Activated CD8-positive, alpha-beta T cell treated with anti-CD3 and anti-CD28 coated beads for 36 hours (primary cell): ENCODE data around the gene TAT. TPM values are rescaled to one million over a fixed set of nuclear protein-coding genes. Genes with fewer than 3 reads are reported as not detected.

Experiments used
- ATAC-seq: fragments of 200-7000 bp; cut with Tn5 transposase; one replicate; pipeline ENCODE4 v1.10.0; 2021; ENCODE audit warnings: mild to moderate bottlenecking, moderate library complexity
- CTCF ChIA-PET: fragments of 350-600 bp; sonication (Branson Sonifier 250); formaldehyde crosslinking; loops from one replicate; lab custom pipeline; 2021; ENCODE audit warnings: antibody characterized with exemption; lab: Charles Lee
- POLR2A ChIA-PET: fragments of 350-600 bp; sonication (Branson Sonifier 250); formaldehyde crosslinking; loops from one replicate; lab custom pipeline; 2021; ENCODE audit warnings: antibody characterized with exemption; lab: Charles Lee
- DNase-seq: peaks from one replicate; pipeline ENCODE4 v3.0.0-alpha.2; 2020
- H3K27ac Mint-ChIP-seq: one replicate; pipeline ENCODE4 v1.8.0; 2021; ENCODE audit warnings: mild to moderate bottlenecking, mixed read lengths
- H3K27me3 Mint-ChIP-seq: one replicate; pipeline ENCODE4 v1.8.0; 2021; ENCODE audit warnings: mixed read lengths
- H3K36me3 Mint-ChIP-seq: one replicate; pipeline ENCODE4 v1.8.0; 2021; ENCODE audit warnings: low read depth, mixed read lengths
- H3K4me1 Mint-ChIP-seq: one replicate; pipeline ENCODE4 v1.8.0; 2021; ENCODE audit warnings: low read depth, mixed read lengths
- H3K4me3 Mint-ChIP-seq: one replicate; pipeline ENCODE4 v1.8.0; 2021; ENCODE audit warnings: mild to moderate bottlenecking, moderate library complexity, mixed read lengths
- H3K9me3 Mint-ChIP-seq: one replicate; pipeline ENCODE4 v1.8.0; 2021; ENCODE audit warnings: mixed read lengths
- CTCF ChIP-seq: fragments of 200-600 bp; IDR thresholded peaks from one replicate; pipeline ENCODE4 v1.8.0; 2022; ENCODE audit warnings: antibody characterized with exemption, mild to moderate bottlenecking
- intact Hi-C: fragments of 100-400 bp; cut with micrococcal nuclease; formaldehyde crosslinking; loops from one replicate; pipeline ENCODE4 v1.10.0; 2022
- total RNA-seq, 2 experiments: library from RNA; stranded (reverse); gene quantifications; one replicate each; pipeline ENCODE4 v1.2.3, GENCODE V29; 2021

TAT gene
- total RNA-seq, 2 experiments from 2014 or later: not detected

- POLR2A ChIA-PET: no interaction called here
- Mint-ChIP-seq H3K36me3 (no peaks in the 10 kb centered on the region), H3K4me3 (no peak overlapping the region), H3K27me3 (peaks cover 11% of the 10 kb centered on the region), H3K4me1 (no peaks in the 10 kb centered on the region), H3K9me3 (no peaks in the 10 kb centered on the region), H3K27ac (no peak overlapping the region)
- no peak for DNase-seq
- CTCF ChIA-PET: interaction anchor here (2.4 to 4.7 kb wide), 2 partner anchors 63 to 64 kb away, joined by 10 to 23 read pairs; no protein-coding TSS in a partner anchor
- intact Hi-C loops: no loop called here
- ATAC-seq: no peak
- no peak for TF ChIP-seq CTCF
Measured at GRCh38 chr16:71547168-71547567, 29.7 kb downstream of the TAT start.

DNA sequence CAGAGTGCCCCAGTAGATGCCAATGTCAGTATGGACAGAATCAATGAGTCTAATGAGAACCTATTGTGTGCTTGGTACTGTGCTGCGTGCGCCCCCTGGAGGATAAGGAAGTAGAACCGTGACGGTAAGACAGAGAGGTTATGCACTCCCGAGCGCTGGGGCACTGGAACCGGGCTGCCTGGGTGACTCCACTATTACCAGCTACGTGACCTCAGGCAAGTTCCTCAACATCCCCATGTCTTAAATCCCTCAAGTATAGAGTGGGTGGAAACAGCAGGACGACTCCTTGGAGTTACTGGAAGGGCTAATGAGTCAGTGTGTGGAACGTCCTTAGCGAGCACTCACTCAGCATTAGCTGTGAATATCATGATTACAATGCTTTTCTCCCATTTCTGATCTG, 34.5 kb downstream of the TAT start:
- Mint-ChIP-seq H3K4me3 (no peak overlapping the region), H3K9me3 (no peaks in the 10 kb centered on the region), H3K36me3 (no peaks in the 10 kb centered on the region), H3K27me3 (peaks cover 4% of the 10 kb centered on the region), H3K27ac (no peak overlapping the region), H3K4me1 (no peaks in the 10 kb centered on the region)
- POLR2A ChIA-PET: no interaction called here
- CTCF ChIA-PET: interaction anchor here (0.6 to 2.3 kb wide), 12 partner anchors 8 to 216 kb away, joined by 3 to 7 read pairs (median 4); partner anchors contain the start of gene ZNF23
- intact Hi-C loops: no loop called here
- peak; percentile 87 for DNase-seq
- peak; percentile 78 for TF ChIP-seq CTCF
- ATAC-seq: peak; percentile 96

DNA sequence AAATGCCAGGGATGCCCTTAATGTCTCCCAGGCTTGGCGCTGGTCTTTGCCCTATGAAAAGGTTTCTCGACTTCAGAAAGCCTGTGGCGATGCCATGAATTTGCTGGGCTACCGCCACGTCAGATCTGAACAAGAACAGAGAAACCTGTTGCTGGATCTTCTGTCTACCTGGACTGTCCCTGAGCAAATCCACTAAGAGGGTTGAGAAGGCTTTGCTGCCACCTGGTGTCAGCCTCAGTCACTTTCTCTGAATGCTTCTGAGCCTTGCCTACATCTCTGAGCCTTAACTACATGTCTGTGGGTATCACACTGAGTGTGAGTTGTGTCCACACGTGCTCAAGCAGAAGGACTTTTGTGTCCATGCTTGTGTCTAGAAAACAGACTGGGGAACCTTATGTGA, 39.2 kb downstream of the TAT start:
- Mint-ChIP-seq H3K4me3 (no peak overlapping the region), H3K27me3 (peaks cover 4% of the 10 kb centered on the region), H3K27ac (no peak overlapping the region), H3K9me3 (no peaks in the 10 kb centered on the region), H3K36me3 (no peaks in the 10 kb centered on the region), H3K4me1 (no peaks in the 10 kb centered on the region)
- peak; percentile 69 for DNase-seq
- peak; percentile 76 for ATAC-seq
- CTCF ChIA-PET: interaction anchor here (1.1 to 2.9 kb wide), 6 partner anchors 11 to 126 kb away, joined by 3 to 27 read pairs (median 11); partner anchors contain the start of gene CHST4
- POLR2A ChIA-PET: no interaction called here
- TF ChIP-seq CTCF: peak; percentile 49
- intact Hi-C loops: no loop called here

DNA sequence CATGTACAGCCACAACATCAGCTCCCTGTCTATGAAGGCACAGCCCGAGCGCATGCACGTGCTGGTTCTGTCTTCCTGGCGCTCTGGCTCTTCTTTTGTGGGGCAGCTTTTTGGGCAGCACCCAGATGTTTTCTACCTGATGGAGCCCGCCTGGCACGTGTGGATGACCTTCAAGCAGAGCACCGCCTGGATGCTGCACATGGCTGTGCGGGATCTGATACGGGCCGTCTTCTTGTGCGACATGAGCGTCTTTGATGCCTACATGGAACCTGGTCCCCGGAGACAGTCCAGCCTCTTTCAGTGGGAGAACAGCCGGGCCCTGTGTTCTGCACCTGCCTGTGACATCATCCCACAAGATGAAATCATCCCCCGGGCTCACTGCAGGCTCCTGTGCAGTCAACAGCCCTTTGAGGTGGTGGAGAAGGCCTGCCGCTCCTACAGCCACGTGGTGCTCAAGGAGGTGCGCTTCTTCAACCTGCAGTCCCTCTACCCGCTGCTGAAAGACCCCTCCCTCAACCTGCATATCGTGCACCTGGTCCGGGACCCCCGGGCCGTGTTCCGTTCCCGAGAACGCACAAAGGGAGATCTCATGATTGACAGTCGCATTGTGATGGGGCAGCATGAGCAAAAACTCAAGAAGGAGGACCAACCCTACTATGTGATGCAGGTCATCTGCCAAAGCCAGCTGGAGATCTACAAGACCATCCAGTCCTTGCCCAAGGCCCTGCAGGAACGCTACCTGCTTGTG, 40.0 kb downstream of the TAT start:
- no peak overlapping the region for H3K4me3 Mint-ChIP-seq
- DNase-seq: no peak
- no peaks in the 10 kb centered on the region for H3K27me3 Mint-ChIP-seq
- no peak for ATAC-seq
- intact Hi-C loops: no loop called here
- no peaks in the 10 kb centered on the region for H3K9me3 Mint-ChIP-seq
- POLR2A ChIA-PET: no interaction called here
- CTCF ChIA-PET: interaction anchor here (1.0 kb wide), 1 partner anchor 124 kb away, joined by 4 read pairs; no protein-coding TSS in a partner anchor
- H3K4me1 Mint-ChIP-seq: no peaks in the 10 kb centered on the region
- no peaks in the 10 kb centered on the region for H3K36me3 Mint-ChIP-seq
- no peak for TF ChIP-seq CTCF
- H3K27ac Mint-ChIP-seq: no peak overlapping the region

GRCh38 chr16:71532366-71532765, 44.5 kb downstream of the TAT start:
- Mint-ChIP-seq H3K27me3 (peaks cover 4% of the 10 kb centered on the region), H3K27ac (no peak overlapping the region), H3K4me1 (no peaks in the 10 kb centered on the region), H3K9me3 (no peaks in the 10 kb centered on the region), H3K36me3 (no peaks in the 10 kb centered on the region), H3K4me3 (no peak overlapping the region)
- ChIA-PET POLR2A (no interaction called here), CTCF (no interaction called here)
- TF ChIP-seq CTCF: no peak
- no peak for ATAC-seq
- intact Hi-C loops: no loop called here
- no peak for DNase-seq
